SK-N-MC (cell line): ENCODE results near the gene FAM234A.

Experiments used
- EZH2 ChIP-seq: fragments of 200-600 bp; sonication (generic); IDR thresholded peaks from one replicate; pipeline ENCODE4 v1.6.1; 2017; ENCODE audit warnings: antibody characterized with exemption
- FOXP2 ChIP-seq: optimal IDR thresholded peaks from 2 replicates; pipeline ENCODE3; 2011; ENCODE audit warnings: mild to moderate bottlenecking, moderate library complexity; ENCODE audit not compliant: insufficient read depth; ENCODE audit errors: extremely low read length, control extremely low read depth
- POLR2AphosphoS5 ChIP-seq: IDR thresholded peaks from 2 replicates; pipeline ENCODE4 v1.6.1; 2012; ENCODE audit warnings: mild to moderate bottlenecking, low read depth, low read length, borderline replicate concordance

DNA sequence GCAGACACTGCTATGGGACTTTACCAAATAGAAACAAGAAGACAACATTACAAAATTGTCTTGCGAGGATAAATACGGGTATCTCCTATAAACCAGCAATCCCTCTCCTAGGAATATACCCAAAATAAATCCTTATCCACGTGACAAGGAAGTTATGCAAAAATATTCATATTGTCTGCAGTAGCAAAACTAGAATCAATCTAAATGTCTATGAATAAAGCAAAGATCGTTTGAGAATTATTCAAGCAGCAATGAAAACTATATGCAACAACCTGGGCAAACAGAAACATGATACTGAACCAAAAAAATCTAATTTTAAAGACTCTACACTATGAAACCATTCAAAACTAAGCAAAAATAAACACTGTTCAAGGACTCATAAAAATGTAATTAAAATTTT lies 14.6 kb upstream of the FAM234A start:
- TF ChIP-seq POLR2AphosphoS5, result no peak
- TF ChIP-seq EZH2, result no peak
- no peak for TF ChIP-seq FOXP2
